ENCODE results near the gene DNAAF1. TPM values are rescaled to one million over a fixed set of nuclear protein-coding genes. Genes with fewer than 3 reads are reported as not detected.

The DNAAF1 gene
- total RNA-seq, 2 experiments from 2014 or later, result 0.25 TPM; not detected in 1

DNA sequence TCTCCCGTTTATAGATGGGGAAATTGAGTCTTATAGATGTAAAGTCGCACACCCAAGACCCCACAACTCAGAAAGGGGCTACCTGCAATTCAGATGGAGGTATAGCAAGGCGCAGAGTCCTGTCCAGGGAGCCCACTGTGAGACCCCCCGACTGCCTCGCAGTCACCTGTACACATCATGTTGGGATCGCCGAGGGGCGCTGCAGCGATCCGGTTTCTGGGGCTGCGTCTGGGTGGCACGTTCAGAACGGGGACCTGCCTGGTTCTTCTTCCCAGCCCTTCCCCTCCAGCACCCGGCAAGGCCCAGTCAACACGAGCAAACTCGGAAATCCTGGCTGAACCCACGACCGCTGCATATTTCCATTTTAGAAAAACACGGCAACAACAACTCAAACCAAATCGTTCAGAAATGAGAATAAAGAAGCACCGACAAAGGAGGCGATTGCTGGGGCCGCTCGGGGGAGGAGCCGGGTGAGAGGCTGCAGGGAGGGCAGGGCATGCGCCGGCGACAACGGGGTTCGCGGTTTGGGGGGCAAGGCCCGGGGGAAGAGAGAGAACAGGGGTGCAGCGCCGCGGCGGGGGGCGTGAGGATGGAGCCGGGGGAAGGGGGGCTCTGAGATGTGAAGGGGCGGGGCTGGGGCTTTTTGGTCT lies 774 bp upstream of the DNAAF1 start:
- CTCF ChIA-PET, result interaction anchor here (0.7 to 2.6 kb wide), 4 partner anchors 26 to 42 kb away, joined by 3 to 13 read pairs (median 4); partner anchors contain the start of genes MBTPS1 and TAF1C
- POLR2A ChIA-PET, result interaction anchor here (0.6 to 2.2 kb wide), 2 partner anchors 28 to 561 kb away, joined by 3 to 20 read pairs; partner anchors contain the start of gene MBTPS1

DNA sequence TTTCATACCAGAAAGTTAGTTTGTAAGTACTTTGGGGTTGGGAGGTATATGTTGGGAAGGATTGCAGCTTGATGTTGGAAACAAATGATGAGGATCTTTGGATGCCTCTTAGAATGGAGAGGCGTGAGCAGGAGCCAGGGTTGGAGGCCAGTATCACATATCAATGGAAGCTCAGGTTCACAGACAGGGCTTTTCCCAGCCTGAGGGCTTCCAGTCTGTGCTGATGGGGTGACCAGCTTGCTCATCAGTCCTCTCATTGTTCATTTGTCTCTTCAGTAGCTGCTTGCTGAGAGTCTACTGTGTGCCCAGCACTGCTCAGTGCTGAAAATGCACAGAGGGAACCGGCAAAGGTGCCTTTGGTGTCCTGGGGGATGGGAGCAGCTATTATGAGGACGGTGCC lies 5.8 kb downstream of the DNAAF1 start:
- ChIA-PET CTCF (interaction anchor here (0.8 to 1.5 kb wide), 2 partner anchors 25 to 36 kb away, joined by 3 read pairs; partner anchors contain the start of gene TAF1C), POLR2A (no interaction called here)

DNA sequence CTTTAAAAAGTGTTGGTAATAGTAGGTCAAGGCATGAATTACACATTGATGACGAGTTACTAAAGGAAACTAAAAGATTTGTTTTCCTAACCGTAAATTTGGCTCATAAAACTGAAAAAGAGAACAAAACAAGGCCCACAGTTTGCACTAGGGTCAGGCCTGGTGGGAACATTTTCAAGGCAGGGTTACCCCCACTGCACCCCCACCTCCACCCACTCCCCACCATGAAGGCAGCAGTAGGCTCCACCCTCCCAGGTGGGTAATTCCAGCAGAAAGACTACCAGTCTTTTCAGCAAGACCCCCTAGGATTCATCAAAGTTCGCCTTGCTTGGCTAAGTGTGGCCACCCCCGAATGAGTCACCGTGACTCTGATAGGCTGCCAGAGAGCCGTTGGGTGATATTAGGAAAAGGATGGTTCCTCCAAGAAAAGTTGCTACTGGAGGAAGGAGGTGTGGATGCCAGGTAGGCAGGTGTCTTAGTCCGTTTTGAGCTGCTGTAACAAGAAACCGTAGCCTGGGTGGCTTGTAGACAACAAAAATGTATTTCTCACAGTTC lies 8.6 kb downstream of the DNAAF1 start:
- ChIA-PET CTCF (no interaction called here), POLR2A (interaction anchor here (1.2 kb wide), 1 partner anchor 15 kb away, joined by 6 read pairs; no protein-coding TSS in a partner anchor)

DNA sequence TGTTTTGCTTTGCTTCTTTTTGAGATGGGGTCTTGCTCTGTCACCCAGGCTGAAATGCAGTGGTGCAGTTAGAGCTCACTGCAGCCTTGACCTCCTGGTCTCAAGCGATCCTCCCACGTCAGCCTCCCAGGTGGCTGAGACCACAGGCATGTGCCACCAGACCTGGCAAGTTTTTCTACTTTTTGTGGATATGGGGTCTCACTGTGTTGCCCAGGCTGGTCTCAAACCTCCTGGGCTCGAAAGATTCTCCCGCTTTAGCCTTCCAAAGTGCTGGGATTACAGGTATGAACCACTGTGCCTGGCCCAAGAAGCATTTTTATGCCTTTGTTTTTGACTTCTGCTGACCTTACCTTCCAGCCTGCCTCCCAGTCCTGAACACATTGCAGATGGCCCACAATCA lies 10.1 kb downstream of the DNAAF1 start:
- CTCF ChIA-PET, result no interaction called here
- POLR2A ChIA-PET, result interaction anchor here (1.2 kb wide), 1 partner anchor 13 kb away, joined by 6 read pairs; no protein-coding TSS in a partner anchor

DNA sequence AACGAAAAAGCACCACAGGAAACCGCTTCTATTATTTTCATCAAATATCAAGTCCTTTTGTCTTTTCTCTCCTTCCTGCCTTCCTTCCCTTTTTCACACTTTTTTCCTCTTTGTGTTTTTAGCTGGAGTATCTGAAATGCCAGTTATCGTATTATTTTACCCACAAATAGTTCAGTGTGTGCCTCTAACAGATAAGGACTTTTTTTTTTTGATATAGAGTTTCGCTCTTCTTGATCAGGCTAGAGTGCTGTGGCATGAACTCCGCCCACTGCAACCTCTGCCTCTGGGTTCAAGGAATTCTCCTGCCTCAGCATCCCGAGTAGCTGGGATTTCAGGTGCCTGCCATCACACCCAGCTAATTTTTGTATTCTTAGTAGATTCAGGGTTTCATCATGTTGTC lies 10.7 kb downstream of the DNAAF1 start:
- POLR2A ChIA-PET, result no interaction called here
- CTCF ChIA-PET, result no interaction called here

DNA sequence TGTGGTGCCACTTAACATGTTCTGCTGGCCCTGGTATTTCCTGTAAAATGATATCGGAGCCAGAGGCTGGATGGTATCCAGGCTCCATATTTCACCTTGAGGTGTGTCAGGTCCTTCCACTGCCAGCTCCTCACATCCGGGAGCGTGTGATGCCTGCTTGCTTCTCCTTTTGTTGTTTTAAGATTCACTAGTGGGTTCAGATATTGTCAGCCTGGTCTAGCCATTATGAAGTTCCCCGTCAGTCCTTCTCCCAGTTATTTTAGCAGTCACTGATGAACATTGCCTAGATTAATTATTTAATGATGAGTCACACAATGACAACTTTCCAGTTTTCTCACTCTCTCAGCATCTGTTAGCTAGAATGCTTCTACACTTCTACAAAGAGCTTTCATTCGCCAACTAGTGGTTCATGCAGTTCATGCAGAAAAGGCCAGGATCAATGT lies 11.3 kb downstream of the DNAAF1 start:
- ChIA-PET POLR2A (no interaction called here), CTCF (interaction anchor here (0.7 kb wide), 3 partner anchors 44 to 75 kb away, joined by 3 read pairs; no protein-coding TSS in a partner anchor)

DNA sequence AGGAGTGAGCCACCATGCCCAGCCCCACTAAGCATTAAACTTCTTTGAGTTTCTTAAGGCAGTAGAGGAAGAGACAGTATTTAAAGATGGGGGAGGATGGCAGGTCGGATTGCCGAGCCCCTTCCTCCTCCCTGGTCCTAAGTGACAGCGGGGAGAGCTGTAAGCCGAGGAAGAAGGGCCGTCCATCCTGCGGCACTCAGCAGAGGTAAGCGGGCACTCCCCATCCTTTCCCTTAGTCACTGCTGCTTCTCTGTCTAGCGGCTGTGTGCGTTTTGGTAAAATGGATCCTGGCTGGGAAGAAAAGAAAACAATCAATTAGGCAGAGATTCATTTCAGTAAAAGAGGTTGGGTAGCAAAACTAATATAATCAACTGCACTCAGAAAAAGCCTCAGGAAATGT lies 13.9 kb downstream of the DNAAF1 start:
- ChIA-PET POLR2A (no interaction called here), CTCF (no interaction called here)

DNA sequence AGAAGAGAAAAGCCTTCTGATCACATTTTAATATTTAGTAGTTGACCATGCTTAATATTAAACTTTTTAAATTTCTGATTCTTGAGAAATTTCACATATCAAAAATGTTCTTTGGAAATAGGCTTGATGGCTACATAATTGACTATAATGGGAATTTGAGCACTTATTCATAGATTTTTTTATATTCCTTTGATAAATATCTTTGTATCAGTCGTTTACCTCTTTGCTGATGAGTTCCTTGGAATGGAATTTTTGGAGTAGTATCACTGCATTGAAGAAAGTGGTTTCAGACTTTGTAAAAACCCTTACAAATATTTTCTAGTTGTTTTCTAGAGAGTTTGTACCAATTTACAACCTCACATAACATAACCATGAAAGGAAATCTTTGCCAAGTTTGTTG lies 14.7 kb downstream of the DNAAF1 start:
- POLR2A ChIA-PET, result no interaction called here
- CTCF ChIA-PET, result interaction anchor here (0.9 kb wide), 1 partner anchor 11 kb away, joined by 3 read pairs; no protein-coding TSS in a partner anchor

DNA sequence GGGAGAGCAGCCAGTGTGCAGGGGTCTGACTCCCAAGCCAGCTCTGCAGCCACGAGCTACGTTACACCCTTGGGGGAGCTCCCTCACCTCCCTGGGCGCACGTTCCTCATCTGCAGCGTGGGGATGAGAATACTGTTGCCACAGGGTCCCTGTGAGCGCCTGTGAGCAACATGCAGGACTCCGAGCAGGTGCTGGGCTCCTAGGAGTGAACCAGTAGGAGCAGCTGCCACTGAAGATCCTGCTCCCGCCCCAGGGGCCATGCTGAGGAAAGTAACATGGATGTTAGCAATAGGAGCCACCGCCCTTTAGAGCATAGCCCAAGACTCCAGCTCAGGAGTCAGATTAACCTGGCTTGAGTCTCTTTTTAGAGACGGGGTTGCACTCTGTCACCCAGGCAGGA lies 15.9 kb downstream of the DNAAF1 start:
- POLR2A ChIA-PET, result no interaction called here
- CTCF ChIA-PET, result no interaction called here

DNA sequence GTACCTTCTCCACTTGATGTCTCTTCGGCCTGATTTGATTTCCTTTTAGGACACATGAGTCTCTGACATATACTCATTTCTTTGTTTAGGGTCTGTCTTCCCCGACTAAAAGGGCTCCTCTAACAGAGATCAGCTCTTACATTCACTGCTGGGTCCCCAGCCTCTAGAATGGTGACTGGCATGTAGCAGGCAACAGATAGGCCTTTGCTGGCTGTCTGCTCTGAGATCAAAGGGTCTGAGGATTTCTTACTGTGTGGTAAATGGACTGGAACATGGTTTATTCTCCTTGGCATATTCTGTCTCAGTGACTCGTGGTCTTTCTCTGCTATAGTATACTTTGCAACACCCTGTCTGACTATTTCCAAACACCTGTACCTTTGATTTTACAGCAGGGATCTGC lies 16.7 kb downstream of the DNAAF1 start:
- ChIA-PET POLR2A (no interaction called here), CTCF (no interaction called here)

DNA sequence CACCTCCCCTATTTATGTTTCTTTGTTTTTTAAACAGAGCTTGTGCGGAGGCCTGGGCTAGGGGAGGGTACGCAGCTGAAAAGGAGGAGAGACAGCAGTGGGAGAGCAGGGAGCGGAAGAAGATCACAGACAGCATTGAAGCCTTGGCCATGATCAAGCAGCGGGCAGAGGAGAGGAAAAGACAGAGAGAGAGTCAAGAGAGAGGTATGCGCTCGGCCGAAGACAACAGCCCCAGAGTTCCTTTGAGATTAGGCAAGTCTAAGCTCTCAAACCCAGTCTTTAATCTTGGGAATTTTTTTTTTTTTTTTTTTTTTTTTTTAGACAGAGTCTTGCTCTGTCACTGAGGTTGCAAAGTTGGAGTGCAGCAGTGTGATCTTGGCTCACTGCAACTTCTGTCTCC lies 20.6 kb downstream of the DNAAF1 start:
- ChIA-PET CTCF (interaction anchor here (0.7 kb wide), 2 partner anchors 21 to 177 kb away, joined by 3 to 5 read pairs; no protein-coding TSS in a partner anchor), POLR2A (no interaction called here)

DNA sequence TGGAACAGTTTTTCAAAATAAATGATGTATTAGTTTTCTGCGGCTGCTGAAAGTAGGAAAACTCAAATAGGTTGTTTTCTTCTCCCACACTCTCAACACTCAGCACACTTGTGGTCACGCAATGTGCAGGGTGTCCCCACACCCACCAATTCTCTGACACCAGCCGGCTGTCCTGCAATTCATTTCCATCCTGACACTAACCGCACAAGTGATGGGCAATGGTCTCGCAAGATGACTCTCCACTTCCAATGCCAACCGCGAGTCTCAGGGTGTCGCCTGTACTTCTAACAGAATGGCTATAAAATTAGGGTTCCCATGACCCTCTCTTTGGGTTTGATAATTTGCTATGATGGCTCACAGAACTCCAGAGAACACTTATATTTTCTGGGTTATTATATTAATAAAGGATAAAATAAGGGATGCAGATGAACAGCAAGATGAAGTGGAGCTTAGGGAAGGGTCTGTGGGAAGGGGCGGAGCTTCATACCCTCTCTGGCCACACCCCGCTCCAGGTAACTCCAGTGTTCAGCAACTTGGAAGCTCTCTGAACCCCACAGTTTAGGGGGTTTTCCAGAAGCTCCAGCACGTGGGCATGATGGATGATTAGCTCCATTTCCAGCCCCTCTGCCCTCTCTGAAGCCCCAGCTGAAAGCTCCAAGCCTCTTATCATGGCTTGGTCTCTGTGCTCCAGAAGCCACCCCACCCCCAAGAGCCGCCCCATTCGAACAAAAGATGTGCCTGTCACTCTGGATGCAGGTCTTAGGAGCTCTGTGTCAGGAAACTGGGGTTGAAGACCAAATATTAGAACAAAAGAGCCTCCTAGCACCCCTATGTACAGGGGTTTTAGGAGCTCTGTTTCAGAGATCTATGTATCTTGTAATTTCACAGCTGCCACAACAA lies 21.9 kb downstream of the DNAAF1 start:
- POLR2A ChIA-PET, result interaction anchor here (1.0 kb wide), 1 partner anchor 51 kb away, joined by 6 read pairs; the partner anchor contains the start of gene MBTPS1
- CTCF ChIA-PET, result interaction anchor here (0.7 to 1.9 kb wide), 5 partner anchors 10 to 82 kb away, joined by 3 to 4 read pairs (median 3); partner anchors contain the start of gene TAF1C

DNA sequence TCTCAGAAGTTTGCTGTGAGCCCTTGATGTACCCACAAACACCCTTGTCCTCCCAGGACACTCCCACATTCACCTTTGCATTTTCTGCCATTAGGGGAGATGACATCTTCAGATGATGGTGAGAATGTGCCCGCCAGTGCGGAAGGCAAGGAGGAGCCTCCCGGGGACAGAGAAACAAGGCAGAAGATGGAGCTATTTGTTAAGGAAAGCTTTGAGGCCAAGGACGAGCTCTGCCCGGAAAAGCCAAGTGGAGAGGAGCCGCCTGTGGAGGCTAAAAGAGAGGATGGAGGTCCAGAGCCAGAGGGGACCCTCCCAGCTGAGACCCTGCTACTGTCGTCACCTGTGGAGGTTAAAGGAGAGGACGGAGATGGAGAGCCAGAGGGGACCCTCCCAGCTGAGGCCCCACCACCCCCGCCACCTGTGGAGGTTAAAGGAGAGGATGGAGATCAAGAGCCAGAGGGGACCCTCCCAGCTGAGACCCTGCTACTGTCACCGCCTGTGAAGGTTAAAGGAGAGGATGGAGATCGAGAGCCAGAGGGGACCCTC lies 24.7 kb downstream of the DNAAF1 start:
- ChIA-PET POLR2A (no interaction called here), CTCF (interaction anchor here (1.3 to 2.0 kb wide), 2 partner anchors 10 to 17 kb away, joined by 3 to 8 read pairs; partner anchors contain the start of gene TAF1C)

DNA sequence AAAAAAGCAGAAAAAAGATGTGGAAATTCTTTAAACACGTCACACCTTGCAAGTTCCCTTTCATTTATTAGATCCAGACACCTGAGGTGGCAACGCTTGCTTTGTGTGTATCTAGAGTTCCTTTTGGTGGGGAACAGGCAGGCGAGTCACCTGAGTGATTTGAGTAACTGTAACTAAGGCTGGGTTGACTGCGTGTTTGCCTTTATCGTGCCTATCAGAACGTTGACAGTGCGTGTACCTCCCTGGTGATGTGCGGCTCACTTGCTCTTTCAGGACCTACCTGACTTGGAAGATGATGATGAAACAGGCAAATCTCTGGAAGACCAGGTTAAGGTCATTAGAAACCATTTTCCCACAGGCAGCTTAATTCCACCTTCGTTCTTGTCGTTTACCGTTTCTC lies 29.3 kb downstream of the DNAAF1 start:
- ChIA-PET CTCF (interaction anchor here (3.2 kb wide), 1 partner anchor 13 kb away, joined by 13 read pairs; the partner anchor contains the start of gene TAF1C), POLR2A (no interaction called here)

DNA sequence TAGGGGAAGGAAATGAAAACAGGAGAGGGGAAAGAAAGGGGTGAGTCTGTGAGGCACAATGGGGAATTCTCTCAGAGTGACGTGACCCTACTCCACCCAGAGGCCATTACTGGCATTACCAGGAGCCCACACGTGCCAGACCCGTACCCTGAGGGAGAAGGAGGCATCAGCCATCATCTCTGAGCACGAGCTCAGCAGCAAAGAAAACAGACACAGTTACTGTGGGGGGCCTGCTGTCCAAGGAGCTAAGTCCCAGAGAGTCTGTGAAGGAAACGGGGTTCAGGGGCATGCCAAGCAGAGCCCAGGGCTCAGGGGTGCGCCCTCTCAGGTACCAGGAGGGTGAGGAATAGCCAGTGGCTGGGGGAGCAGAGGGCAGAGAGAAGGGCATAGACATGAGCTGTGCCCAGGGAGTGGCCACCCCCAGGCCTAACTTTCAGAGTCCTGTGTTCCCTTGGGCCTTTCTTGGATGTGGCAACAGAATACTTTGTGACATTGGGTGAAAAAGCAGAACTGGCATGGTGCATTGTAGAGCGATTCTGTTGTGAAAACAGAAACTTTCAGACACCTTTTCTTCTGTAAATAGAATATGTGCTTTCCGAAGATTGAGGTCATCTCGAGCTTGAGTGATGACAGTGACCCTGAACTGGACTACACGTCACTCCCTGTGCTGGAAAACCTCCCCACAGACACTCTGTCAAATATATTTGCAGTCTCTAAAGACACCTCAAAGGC lies 30.4 kb downstream of the DNAAF1 start:
- ChIA-PET POLR2A (no interaction called here), CTCF (interaction anchor here (0.8 to 3.2 kb wide), 5 partner anchors 9 to 91 kb away, joined by 3 to 13 read pairs (median 5); partner anchors contain the start of genes MBTPS1 and TAF1C)

DNA sequence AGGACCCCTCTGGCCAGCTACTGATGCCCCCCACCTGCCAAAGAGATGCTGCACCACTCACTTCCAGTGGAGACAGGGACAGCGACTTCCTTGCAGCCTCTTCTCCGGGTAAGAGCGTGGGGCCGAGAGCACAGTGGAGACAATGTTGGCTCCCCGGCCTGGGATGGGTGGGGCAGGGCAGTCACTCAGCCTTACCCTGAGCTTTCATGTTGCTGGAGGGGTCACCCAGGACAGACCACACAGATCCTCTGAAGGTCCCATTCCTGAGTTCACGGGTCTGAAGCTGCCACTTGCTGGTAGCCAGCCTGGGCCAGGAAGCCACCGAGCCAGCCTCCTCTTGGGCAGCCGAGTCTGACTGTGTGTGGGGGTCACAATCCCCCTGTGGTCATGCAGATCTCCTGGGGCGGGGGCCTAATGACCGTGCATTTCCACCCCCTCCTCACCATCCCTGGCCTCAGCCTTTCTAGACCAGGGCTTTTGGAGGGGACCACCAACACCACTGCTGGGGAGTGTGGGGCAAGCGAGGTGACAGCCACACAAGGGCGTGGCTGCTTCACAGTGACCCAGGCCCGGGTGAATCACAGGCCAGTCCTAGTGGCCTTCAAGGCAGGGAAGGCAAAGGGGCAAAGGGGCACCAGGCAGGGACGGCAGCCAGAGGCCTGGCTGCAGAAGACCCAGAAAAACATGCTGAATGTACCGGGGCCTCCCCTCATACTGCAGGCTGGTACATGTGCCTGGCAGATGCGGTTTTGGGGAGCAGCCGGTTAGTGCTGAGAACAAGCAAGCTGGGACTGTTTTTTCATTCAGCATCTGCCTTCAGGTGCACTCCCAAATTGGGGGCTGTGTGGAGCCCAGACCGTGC lies 31.3 kb downstream of the DNAAF1 start:
- CTCF ChIA-PET, result interaction anchor here (0.6 to 3.2 kb wide), 6 partner anchors 8 to 168 kb away, joined by 3 to 13 read pairs (median 4); partner anchors contain the start of genes MBTPS1 and TAF1C
- POLR2A ChIA-PET, result no interaction called here

DNA sequence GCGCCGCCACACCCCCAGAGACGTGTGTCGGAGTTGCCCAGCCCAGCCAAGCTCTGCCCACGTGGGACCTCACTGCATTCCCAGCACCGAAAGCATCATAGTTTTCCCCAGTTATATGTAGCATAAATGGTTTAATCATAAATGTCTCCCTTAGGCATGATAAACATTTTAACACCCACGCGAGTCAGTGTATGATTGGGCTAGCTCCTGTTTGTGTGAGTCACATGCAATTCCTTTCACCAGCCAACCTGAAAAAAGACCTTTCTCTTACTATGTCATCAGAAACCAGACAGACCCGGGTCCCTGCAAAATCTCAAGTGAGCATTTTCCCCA lies 32.6 kb downstream of the DNAAF1 start:
- ChIA-PET POLR2A (interaction anchor here (0.6 kb wide), 1 partner anchor 50 kb away, joined by 4 read pairs; no protein-coding TSS in a partner anchor), CTCF (interaction anchor here (0.6 to 3.2 kb wide), 3 partner anchors 9 to 33 kb away, joined by 3 to 13 read pairs (median 4); partner anchors contain the start of genes DNAAF1, HSDL1 and TAF1C)
